KMS-11 (cell line): ENCODE results near the gene HECW1.

ENCODE experiments used
- H2AFZ ChIP-seq: fragments of 200-600 bp; sonication (generic); 2 replicates; pipeline ENCODE4 v1.6.1; 2016; ENCODE audit warnings: antibody characterized with exemption, mixed run types, low read depth
- H3K27ac ChIP-seq: fragments of 200-600 bp; sonication (generic); 2 replicates; pipeline ENCODE4 v1.6.1; 2016; ENCODE audit warnings: mild to moderate bottlenecking, mixed run types
- H3K27me3 ChIP-seq: fragments of 200-600 bp; sonication (generic); 2 replicates; pipeline ENCODE4 v1.6.1; 2017; ENCODE audit warnings: mild to moderate bottlenecking, low read depth, mixed run types, moderate library complexity; ENCODE audit not compliant: insufficient read depth
- H3K36me3 ChIP-seq: fragments of 200-600 bp; sonication (generic); 2 replicates; pipeline ENCODE4 v1.6.1; 2017; ENCODE audit warnings: mild to moderate bottlenecking, mixed run types; ENCODE audit not compliant: insufficient read depth
- H3K4me1 ChIP-seq: fragments of 200-600 bp; sonication (generic); 2 replicates; pipeline ENCODE4 v1.6.1; 2016; ENCODE audit warnings: mild to moderate bottlenecking, low read depth, mixed run types; ENCODE audit not compliant: poor library complexity, severe bottlenecking
- H3K4me2 ChIP-seq: fragments of 200-600 bp; sonication (generic); 2 replicates; pipeline ENCODE4 v1.7.0; 2016; ENCODE audit warnings: mild to moderate bottlenecking, mixed run types
- H3K4me3 ChIP-seq: fragments of 200-600 bp; sonication (generic); IDR thresholded peaks from 2 replicates; pipeline ENCODE4 v1.6.1; 2017; ENCODE audit warnings: low read depth, low read length, mixed read lengths; ENCODE audit not compliant: insufficient read depth
- H3K79me2 ChIP-seq: fragments of 200-600 bp; sonication (generic); 2 replicates; pipeline ENCODE4 v1.6.1; 2016; ENCODE audit warnings: low read depth, mixed run types; ENCODE audit not compliant: insufficient read depth
- H3K9ac ChIP-seq: fragments of 200-600 bp; sonication (generic); 2 replicates; pipeline ENCODE4 v1.6.1; 2016; ENCODE audit warnings: mild to moderate bottlenecking, mixed run types
- H4K20me1 ChIP-seq: fragments of 200-600 bp; sonication (generic); 2 replicates; pipeline ENCODE4 v1.6.1; 2016; ENCODE audit warnings: mild to moderate bottlenecking, mixed run types; ENCODE audit not compliant: insufficient read depth
- TF ChIP-seq, protein P1 (sequence below): fragments of 200-600 bp; sonication (generic); conservative IDR thresholded peaks from 2 replicates; pipeline ENCODE4 v1.6.1; 2017; ENCODE audit warnings: low read depth, mild to moderate bottlenecking, antibody characterized with exemption, low read length, moderate library complexity, mixed read lengths

Gene HECW1

GRCh38 chr7:43377196-43377960 lies 264.9 kb downstream of the HECW1 start:
- Histone ChIP-seq H2AFZ (no peak overlapping the region), H3K79me2 (no peaks in the 10 kb centered on the region)
- TF ChIP-seq, protein P1, sequence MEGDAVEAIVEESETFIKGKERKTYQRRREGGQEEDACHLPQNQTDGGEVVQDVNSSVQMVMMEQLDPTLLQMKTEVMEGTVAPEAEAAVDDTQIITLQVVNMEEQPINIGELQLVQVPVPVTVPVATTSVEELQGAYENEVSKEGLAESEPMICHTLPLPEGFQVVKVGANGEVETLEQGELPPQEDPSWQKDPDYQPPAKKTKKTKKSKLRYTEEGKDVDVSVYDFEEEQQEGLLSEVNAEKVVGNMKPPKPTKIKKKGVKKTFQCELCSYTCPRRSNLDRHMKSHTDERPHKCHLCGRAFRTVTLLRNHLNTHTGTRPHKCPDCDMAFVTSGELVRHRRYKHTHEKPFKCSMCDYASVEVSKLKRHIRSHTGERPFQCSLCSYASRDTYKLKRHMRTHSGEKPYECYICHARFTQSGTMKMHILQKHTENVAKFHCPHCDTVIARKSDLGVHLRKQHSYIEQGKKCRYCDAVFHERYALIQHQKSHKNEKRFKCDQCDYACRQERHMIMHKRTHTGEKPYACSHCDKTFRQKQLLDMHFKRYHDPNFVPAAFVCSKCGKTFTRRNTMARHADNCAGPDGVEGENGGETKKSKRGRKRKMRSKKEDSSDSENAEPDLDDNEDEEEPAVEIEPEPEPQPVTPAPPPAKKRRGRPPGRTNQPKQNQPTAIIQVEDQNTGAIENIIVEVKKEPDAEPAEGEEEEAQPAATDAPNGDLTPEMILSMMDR = no peak

GRCh38 chr7:43379210-43379609 lies 266.8 kb downstream of the HECW1 start:
- Histone ChIP-seq H3K79me2 (no peaks in the 10 kb centered on the region), H4K20me1 (no peaks in the 10 kb centered on the region), H2AFZ (no peak overlapping the region), H3K4me1 (peaks cover 5% of the 10 kb centered on the region), H3K36me3 (no peaks in the 10 kb centered on the region), H3K4me2 (no peak overlapping the region), H3K27me3 (no peaks in the 10 kb centered on the region), H3K9ac (no peak overlapping the region), H3K4me3 (no peak overlapping the region), H3K27ac (no peak overlapping the region)
- TF ChIP-seq, protein P1 = no peak

More at GRCh38 chr7:43377196-43377960, 264.9 kb downstream of the HECW1 start:
- H3K27me3 ChIP-seq = no peaks in the 10 kb centered on the region
- H3K36me3 ChIP-seq = no peaks in the 10 kb centered on the region
- H3K27ac ChIP-seq = no peak overlapping the region
- peaks cover 5% of the 10 kb centered on the region for H3K4me1 ChIP-seq
- H4K20me1 ChIP-seq = no peaks in the 10 kb centered on the region
- no peak overlapping the region for H3K4me3 ChIP-seq
- H3K4me2 ChIP-seq = no peak overlapping the region
- no peak overlapping the region for H3K9ac ChIP-seq

- no peak overlapping the region for H3K27ac ChIP-seq
- H3K4me3 ChIP-seq = no peak overlapping the region
- H4K20me1 ChIP-seq = no peaks in the 10 kb centered on the region
- H3K36me3 ChIP-seq = no peaks in the 10 kb centered on the region
- no peak overlapping the region for H2AFZ ChIP-seq
- H3K9ac ChIP-seq = no peak overlapping the region
- no peak overlapping the region for H3K4me2 ChIP-seq
- H3K4me1 ChIP-seq = peaks cover 9% of the 10 kb centered on the region
- TF ChIP-seq, protein P1 = no peak
- no peaks in the 10 kb centered on the region for H3K79me2 ChIP-seq
- H3K27me3 ChIP-seq = no peaks in the 10 kb centered on the region
Observed at GRCh38 chr7:43384616-43385308, 272.3 kb downstream of the HECW1 start.

DNA sequence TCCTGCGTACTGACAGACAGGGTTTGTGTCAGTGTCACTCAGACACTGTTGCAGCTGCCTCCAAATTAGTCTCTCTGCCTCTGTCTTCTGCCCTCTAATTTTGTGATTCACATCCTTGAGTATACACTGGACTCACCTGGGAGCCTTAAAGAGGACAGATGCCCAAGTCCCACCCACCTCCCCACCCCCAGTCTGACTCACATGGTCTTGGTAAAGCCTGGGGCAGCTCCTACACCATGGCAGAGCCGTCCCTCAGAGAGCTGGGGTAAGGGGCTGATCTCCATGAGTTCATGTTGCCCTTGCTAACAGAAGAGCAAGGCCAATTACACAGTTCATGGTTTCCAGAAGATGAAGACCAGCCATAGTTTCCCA lies 272.8 kb downstream of the HECW1 start:
- H3K4me3 ChIP-seq = no peak overlapping the region
- no peaks in the 10 kb centered on the region for H3K27me3 ChIP-seq
- no peak overlapping the region for H3K27ac ChIP-seq
- H4K20me1 ChIP-seq = no peaks in the 10 kb centered on the region
- TF ChIP-seq, protein P1 = no peak
- H2AFZ ChIP-seq = no peak overlapping the region
- no peaks in the 10 kb centered on the region for H3K79me2 ChIP-seq
- H3K4me1 ChIP-seq = peaks cover 9% of the 10 kb centered on the region
- no peak overlapping the region for H3K9ac ChIP-seq
- H3K36me3 ChIP-seq = no peaks in the 10 kb centered on the region
- H3K4me2 ChIP-seq = no peak overlapping the region; the same call in 1 of the 2 replicates
